ENCODE results near the gene PTPRZ1. TPM values are rescaled to one million over a fixed set of nuclear protein-coding genes. Genes with fewer than 3 reads are reported as not detected.

The PTPRZ1 gene
- total and polyA plus RNA-seq, 10 of the 15 experiments (the other 5 are each of a cell fraction or from before 2014, with no cell fraction given): 0.05 to 0.21 (median 0.11) TPM; not detected in 7

DNA sequence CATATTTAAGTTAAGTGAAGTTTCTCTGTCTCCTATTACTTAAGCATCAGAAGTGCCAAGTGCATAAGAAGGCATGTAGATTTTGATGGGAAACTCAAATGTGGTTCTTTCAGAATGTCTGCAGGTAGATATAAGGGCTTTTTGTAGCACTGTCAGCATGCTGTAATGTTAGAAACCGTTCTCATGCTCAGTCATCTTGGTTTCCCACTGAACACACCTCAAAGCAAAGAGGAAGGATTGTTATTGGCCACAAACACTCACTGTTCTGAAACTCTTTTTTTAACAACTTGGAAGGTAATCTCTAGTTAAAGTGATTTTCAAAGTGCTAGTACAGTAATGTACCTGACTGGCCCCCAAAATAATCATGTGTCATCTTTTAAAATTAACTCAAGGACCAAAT, 145.1 kb downstream of the PTPRZ1 start (continued):
- no peak for TF ChIP-seq CEBPB (IDR thresholded peaks at IDR 0.05; ENCODE audit: borderline replicate concordance in 1 of 2, low read depth in 2 of 2, low read length in 2 of 2)
- TF ChIP-seq SUZ12 (IDR thresholded peaks at IDR 0.05; ENCODE audit: unreplicated experiment): no peak

DNA sequence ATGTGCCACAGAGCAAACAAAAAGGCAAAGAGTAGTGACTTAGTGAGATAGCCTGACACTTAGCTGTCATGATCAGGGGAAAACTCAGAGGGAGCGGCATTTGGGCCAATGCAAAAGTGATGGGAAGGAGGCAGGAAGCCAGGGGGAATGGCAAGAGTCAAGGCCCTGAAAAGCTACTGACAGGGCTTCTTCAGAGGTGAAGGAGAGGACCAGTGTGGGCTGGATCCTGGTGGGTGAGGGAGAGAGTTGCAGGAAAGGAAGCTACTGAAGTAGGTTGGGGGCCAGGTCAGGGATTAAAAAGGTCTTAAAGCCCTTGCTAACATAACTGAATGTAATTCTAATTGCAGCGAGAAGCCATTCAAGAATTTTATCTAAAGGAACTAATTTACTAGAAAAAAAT, 154.1 kb downstream of the PTPRZ1 start:
- ChIA-PET RAD21 (ENCODE audit: unreplicated experiment) (no interaction called here), SMC1A (ENCODE audit: uncharacterized antibody, unreplicated experiment) (no interaction called here), CTCF (interaction anchor here (1.6 kb wide), 1 partner anchor 33 kb away, joined by 4 read pairs; no protein-coding TSS in a partner anchor), POLR2A (no interaction called here)
- intact Hi-C loops (cut with micrococcal nuclease; ENCODE audit: unreplicated experiment) (no loop called here), in situ Hi-C loops (cut with MboI) (no loop called here)
- Histone ChIP-seq H2AFZ (ENCODE audit: control insufficient read depth, low read depth, low read length) (no peak overlapping the region), H3K4me2 (ENCODE audit: control insufficient read depth, insufficient read depth) (no peak overlapping the region), H3K9ac (ENCODE audit: control insufficient read depth, insufficient read depth, low read length) (no peak overlapping the region), H3K79me2 (ENCODE audit: control insufficient read depth, insufficient read depth, low read length) (no peaks in the 10 kb centered on the region), H3K4me1 (ENCODE audit: control insufficient read depth, insufficient read depth, low read length) (no peaks in the 10 kb centered on the region), H3K27ac (ENCODE audit: control insufficient read depth, insufficient read depth) (no peak overlapping the region), H3K4me3 (no peak overlapping the region), H3K36me3 (ENCODE audit: control insufficient read depth in 2 of 2, insufficient read depth in 2 of 2, low read length in 1 of 2) (no peaks in the 10 kb centered on the region), H3K27me3 (replicated peaks in 1 of 2; ENCODE audit: control insufficient read depth in 2 of 2, insufficient read depth in 2 of 2, low read length in 1 of 2) (no peaks in the 10 kb centered on the region; a peak in 1 of 4 replicates), H4K20me1 (ENCODE audit: control insufficient read depth, insufficient read depth) (no peaks in the 10 kb centered on the region), H3K9me3 (replicated peaks; ENCODE audit: control insufficient read depth, insufficient read depth, low read length) (no peaks in the 10 kb centered on the region)
- FAIRE-seq (no peak), DNase-seq (ENCODE audit: low read depth, low spot score) (no peak), ATAC-seq (no peak)
- WGBS (ENCODE audit: insufficient coverage, insufficient replicate concordance, low lambda C conversion rate, missing lambda C conversion rate): 35% methylated on average over 2 of the region's 2 CpGs
- no TSS peak for BruUV-seq (replicated peaks)
- no peak for TF ChIP-seq RB1 (IDR thresholded peaks at IDR 0.05; ENCODE audit: borderline replicate concordance)

DNA sequence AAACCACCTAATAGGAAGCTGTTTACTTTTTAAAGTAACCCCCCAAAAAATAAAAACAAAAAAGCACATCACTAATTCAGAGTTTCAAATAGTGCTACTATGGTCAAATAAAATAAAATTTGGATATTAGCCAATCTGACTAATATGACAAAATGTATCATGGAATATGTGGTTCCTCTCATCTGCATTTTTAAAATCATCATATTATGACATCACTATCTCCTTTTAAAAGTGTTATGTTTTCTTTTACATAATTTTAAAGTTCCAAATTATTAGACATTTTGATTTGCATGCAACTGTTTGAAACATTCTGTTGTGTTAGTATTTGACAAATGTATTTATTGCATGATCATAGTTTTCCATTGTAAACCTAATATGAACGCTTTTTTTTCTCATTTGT, 160.7 kb downstream of the PTPRZ1 start:
- TF ChIP-seq HDGF (IDR thresholded peaks at IDR 0.05) (no peak), CHD2 (IDR thresholded peaks at IDR 0.05; ENCODE audit: borderline replicate concordance, low read depth, low read length) (no peak), SREBF1 (IDR thresholded peaks at IDR 0.05; ENCODE audit: low read length) (no peak), BRCA1 (IDR thresholded peaks at IDR 0.05; ENCODE audit: low read depth, low read length) (no peak), POLR2A (IDR thresholded peaks at IDR 0.05; ENCODE audit: low read depth, low read length) (no peak), RUNX3 (IDR thresholded peaks at IDR 0.05; ENCODE audit: low read length) (no peak), SMAD1 (IDR thresholded peaks at IDR 0.05; ENCODE audit: low read depth, partially characterized antibody) (no peak), STAT3 (IDR thresholded peaks at IDR 0.05; ENCODE audit: low read depth, low read length) (no peak), CEBPB (IDR thresholded peaks at IDR 0.05; ENCODE audit: borderline replicate concordance in 1 of 2, low read depth in 2 of 2, low read length in 2 of 2) (no peak), PAX8 (IDR thresholded peaks at IDR 0.05) (no peak)
- TF ChIP-seq, protein P1, sequence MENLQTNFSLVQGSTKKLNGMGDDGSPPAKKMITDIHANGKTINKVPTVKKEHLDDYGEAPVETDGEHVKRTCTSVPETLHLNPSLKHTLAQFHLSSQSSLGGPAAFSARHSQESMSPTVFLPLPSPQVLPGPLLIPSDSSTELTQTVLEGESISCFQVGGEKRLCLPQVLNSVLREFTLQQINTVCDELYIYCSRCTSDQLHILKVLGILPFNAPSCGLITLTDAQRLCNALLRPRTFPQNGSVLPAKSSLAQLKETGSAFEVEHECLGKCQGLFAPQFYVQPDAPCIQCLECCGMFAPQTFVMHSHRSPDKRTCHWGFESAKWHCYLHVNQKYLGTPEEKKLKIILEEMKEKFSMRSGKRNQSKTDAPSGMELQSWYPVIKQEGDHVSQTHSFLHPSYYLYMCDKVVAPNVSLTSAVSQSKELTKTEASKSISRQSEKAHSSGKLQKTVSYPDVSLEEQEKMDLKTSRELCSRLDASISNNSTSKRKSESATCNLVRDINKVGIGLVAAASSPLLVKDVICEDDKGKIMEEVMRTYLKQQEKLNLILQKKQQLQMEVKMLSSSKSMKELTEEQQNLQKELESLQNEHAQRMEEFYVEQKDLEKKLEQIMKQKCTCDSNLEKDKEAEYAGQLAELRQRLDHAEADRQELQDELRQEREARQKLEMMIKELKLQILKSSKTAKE (IDR thresholded peaks at IDR 0.05; ENCODE audit: low read depth, poor library complexity, severe bottlenecking): no peak
- CTCF ChIA-PET: interaction anchor here (0.5 to 0.6 kb wide), 2 partner anchors 11 to 126 kb away, joined by 3 to 4 read pairs; no protein-coding TSS in a partner anchor
- no TSS peak for BruUV-seq (replicated peaks)
- Histone ChIP-seq H3K4me1 (ENCODE audit: control insufficient read depth, insufficient read depth, low read length) (no peaks in the 10 kb centered on the region), H3K27ac (ENCODE audit: control insufficient read depth, insufficient read depth) (no peak overlapping the region), H3K4me3 (no peak overlapping the region), H3K79me2 (ENCODE audit: control insufficient read depth, insufficient read depth, low read length) (no peaks in the 10 kb centered on the region), H2AFZ (ENCODE audit: control insufficient read depth, low read depth, low read length) (no peak overlapping the region), H3K4me2 (ENCODE audit: control insufficient read depth, insufficient read depth) (no peak overlapping the region), H3K9ac (ENCODE audit: control insufficient read depth, insufficient read depth, low read length) (no peak overlapping the region), H3K9me3 (replicated peaks; ENCODE audit: control insufficient read depth, insufficient read depth, low read length) (no peaks in the 10 kb centered on the region), H3K27me3 (replicated peaks in 1 of 2; ENCODE audit: control insufficient read depth in 2 of 2, insufficient read depth in 2 of 2, low read length in 1 of 2) (no peaks in the 10 kb centered on the region), H4K20me1 (ENCODE audit: control insufficient read depth, insufficient read depth) (no peaks in the 10 kb centered on the region), H3K36me3 (ENCODE audit: control insufficient read depth in 2 of 2, insufficient read depth in 2 of 2, low read length in 1 of 2) (no peaks in the 10 kb centered on the region)
- RAD21 ChIA-PET (ENCODE audit: unreplicated experiment): no interaction called here
- ATAC-seq (no peak), DNase-seq (ENCODE audit: low read depth, low spot score) (no peak), FAIRE-seq (no peak)
- intact Hi-C loops (cut with micrococcal nuclease; ENCODE audit: unreplicated experiment): no loop called here
- SMC1A ChIA-PET (ENCODE audit: uncharacterized antibody, unreplicated experiment): no interaction called here
- in situ Hi-C loops (cut with MboI): no loop called here
- POLR2A ChIA-PET: no interaction called here
- 42% methylated on average over 1 of the region's 1 CpG for WGBS (ENCODE audit: insufficient coverage, insufficient replicate concordance, low lambda C conversion rate, missing lambda C conversion rate)

All from GM12878 (cell line).